Activated T-cell treated with anti-CD3 and anti-CD28 coated beads, Interleukin-2, amount 50 U/mL, for 48 hours (primary cell): Measurements from ENCODE around the gene PLXNA2.
A peak's percentile ranks its signal among the peaks of the same experiment; 100 is the strongest.

Experiments
- DNase-seq, 2 experiments: peaks; one replicate each; pipeline ENCODE4 v3.0.0-alpha.2; 2020

PLXNA2 gene

GRCh38 chr1:208265525-208265924, 21.3 kb upstream of the PLXNA2 start:
- no peak for DNase-seq

GRCh38 chr1:208265122-208265469, 20.9 kb upstream of the PLXNA2 start:
- DNase-seq = no peak

GRCh38 chr1:208264469-208265121, 20.4 kb upstream of the PLXNA2 start:
- no peak for DNase-seq

GRCh38 chr1:208261874-208262273, 17.7 kb upstream of the PLXNA2 start:
- DNase-seq = no peak

GRCh38 chr1:208258277-208258676, 14.1 kb upstream of the PLXNA2 start:
- DNase-seq = no peak

GRCh38 chr1:208257351-208257750, 13.2 kb upstream of the PLXNA2 start:
- DNase-seq = no peak

GRCh38 chr1:208256556-208256955, 12.4 kb upstream of the PLXNA2 start:
- DNase-seq = no peak

GRCh38 chr1:208256091-208256490, 11.9 kb upstream of the PLXNA2 start:
- no peak for DNase-seq

- DNase-seq = no peak
These were observed 10.7 kb upstream of the PLXNA2 start for GRCh38 chr1:208254862-208255261.

GRCh38 chr1:208254376-208254775, 10.2 kb upstream of the PLXNA2 start:
- DNase-seq = no peak

- DNase-seq = no peak
These were observed 8.8 kb upstream of the PLXNA2 start for GRCh38 chr1:208252836-208253576.

- DNase-seq = no peak
These were observed 8.0 kb upstream of the PLXNA2 start for GRCh38 chr1:208251911-208252835.

- no peak for DNase-seq
These were observed 6.8 kb upstream of the PLXNA2 start for GRCh38 chr1:208251015-208251414.

- DNase-seq = no peak
These were observed 6.4 kb upstream of the PLXNA2 start for GRCh38 chr1:208250613-208251012.

- no peak for DNase-seq
These were observed 5.0 kb upstream of the PLXNA2 start for GRCh38 chr1:208248991-208249696.

GRCh38 chr1:208248307-208248801, 4.2 kb upstream of the PLXNA2 start:
- no peak for DNase-seq

- no peak for DNase-seq
These were observed 3.5 kb upstream of the PLXNA2 start for GRCh38 chr1:208247696-208248095.

GRCh38 chr1:208245185-208245705, 1.1 kb upstream of the PLXNA2 start:
- DNase-seq = peak; percentile 84

- peak; percentile 41 to 42 for DNase-seq
These were observed 637 bp downstream of the PLXNA2 start for GRCh38 chr1:208243527-208243966.

- peak; percentile 29 to 47 for DNase-seq
These were observed 1.1 kb downstream of the PLXNA2 start for GRCh38 chr1:208242941-208243526.

GRCh38 chr1:208242146-208242545, 2.0 kb downstream of the PLXNA2 start:
- no peak for DNase-seq

GRCh38 chr1:208241512-208241911, 2.7 kb downstream of the PLXNA2 start:
- no peak for DNase-seq
